ENCODE data around the gene POU1F1. TPM values are rescaled to one million over a fixed set of nuclear protein-coding genes. Genes with fewer than 3 reads are reported as not detected.

POU1F1 gene, protein sequence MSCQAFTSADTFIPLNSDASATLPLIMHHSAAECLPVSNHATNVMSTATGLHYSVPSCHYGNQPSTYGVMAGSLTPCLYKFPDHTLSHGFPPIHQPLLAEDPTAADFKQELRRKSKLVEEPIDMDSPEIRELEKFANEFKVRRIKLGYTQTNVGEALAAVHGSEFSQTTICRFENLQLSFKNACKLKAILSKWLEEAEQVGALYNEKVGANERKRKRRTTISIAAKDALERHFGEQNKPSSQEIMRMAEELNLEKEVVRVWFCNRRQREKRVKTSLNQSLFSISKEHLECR
- not detected for total RNA-seq
- polyA plus RNA-seq: not detected
- long read RNA-seq, donor 1: 0 reads
- long read RNA-seq, donor 2: 0 reads
- long read RNA-seq, donor 3: 0 reads
- long read RNA-seq, donor 4: 0 reads
- long read RNA-seq, donor 5: 0 reads
- long read RNA-seq, donor 6: 0 reads
- long read RNA-seq, donor 7: 0 reads
- long read RNA-seq, donor 8: 0 reads
- long read RNA-seq, donor 9: 0 reads
- long read RNA-seq, donor 10: 0 reads

DNA sequence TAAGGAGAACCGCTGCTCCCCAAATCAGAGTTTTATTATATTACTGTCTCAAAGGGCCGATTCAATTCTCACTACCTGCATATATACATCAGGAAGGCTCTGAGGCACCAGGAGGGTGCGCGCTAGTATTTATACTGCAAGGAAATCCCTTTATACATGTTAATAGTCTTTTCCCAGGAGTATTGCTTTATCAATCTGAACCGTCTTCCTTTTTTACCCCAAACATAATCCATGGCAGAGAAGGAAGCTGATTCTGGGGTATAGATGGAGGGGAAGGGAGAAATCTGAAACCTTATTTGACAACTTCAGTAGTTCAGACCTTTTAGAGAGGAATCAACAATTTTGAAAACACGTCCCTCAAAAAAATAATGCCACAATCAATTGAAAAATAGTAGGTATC lies at the start of gene POU1F1:
Gene POU1F1, minus strand, starts transcription at position 101 of the 400 bp plus-strand sequence. CDS start 122 bp downstream, outside the sequence.
- Histone ChIP-seq H3K4me3 (no peak within 1 kb of the TSS), H3K27me3 (no peaks in the 10 kb centered on the region), H3K27ac (no peak within 1 kb of the TSS), H3K4me1 (replicated peaks in 1 of 2) (no peaks in the 10 kb centered on the region), H3K9me3 (replicated peaks in 1 of 3) (no peaks in the 10 kb centered on the region), H3K36me3 (replicated peaks in 1 of 2) (no peaks in the 10 kb centered on the region)
- 78 to 89% (median 82%) methylated on average over 6 of the region's 6 CpGs for WGBS, 4 donors
- intact Hi-C loops (cut with DNase I): no loop called here
- no peak for TF ChIP-seq POLR2A (IDR thresholded peaks at IDR 0.05)
- TF ChIP-seq, protein P1, sequence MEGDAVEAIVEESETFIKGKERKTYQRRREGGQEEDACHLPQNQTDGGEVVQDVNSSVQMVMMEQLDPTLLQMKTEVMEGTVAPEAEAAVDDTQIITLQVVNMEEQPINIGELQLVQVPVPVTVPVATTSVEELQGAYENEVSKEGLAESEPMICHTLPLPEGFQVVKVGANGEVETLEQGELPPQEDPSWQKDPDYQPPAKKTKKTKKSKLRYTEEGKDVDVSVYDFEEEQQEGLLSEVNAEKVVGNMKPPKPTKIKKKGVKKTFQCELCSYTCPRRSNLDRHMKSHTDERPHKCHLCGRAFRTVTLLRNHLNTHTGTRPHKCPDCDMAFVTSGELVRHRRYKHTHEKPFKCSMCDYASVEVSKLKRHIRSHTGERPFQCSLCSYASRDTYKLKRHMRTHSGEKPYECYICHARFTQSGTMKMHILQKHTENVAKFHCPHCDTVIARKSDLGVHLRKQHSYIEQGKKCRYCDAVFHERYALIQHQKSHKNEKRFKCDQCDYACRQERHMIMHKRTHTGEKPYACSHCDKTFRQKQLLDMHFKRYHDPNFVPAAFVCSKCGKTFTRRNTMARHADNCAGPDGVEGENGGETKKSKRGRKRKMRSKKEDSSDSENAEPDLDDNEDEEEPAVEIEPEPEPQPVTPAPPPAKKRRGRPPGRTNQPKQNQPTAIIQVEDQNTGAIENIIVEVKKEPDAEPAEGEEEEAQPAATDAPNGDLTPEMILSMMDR (IDR thresholded peaks at IDR 0.05): no peak
- DNase-seq: no peak

DNA sequence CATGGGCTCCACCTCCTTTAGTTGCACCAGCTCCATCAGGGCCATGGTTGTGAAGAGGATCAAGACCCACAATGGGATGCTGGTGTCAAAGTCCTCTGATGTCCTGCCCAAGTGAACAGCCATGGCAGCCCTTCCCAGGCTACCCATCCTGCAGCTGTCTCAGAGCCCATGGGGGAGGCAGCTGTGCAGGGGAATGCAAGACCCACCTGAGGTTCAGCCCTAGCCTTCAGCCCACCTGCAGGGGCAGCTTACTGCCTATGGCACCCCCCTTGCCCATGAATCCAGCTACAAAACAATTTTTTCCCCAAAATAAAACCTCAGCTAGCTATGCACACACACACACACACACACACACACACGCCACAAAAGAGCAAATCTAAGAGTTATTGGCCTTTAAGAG lies 48.2 kb upstream of the POU1F1 start:
- Histone ChIP-seq H3K4me3 (no peak overlapping the region), H3K27me3 (no peaks in the 10 kb centered on the region), H3K9me3 (replicated peaks in 1 of 3) (no peaks in the 10 kb centered on the region), H3K4me1 (replicated peaks in 1 of 2) (no peaks in the 10 kb centered on the region), H3K27ac (no peak overlapping the region), H3K36me3 (replicated peaks in 1 of 2) (no peaks in the 10 kb centered on the region)
- no peak for DNase-seq
- 64 to 80% (median 67%) methylated on average over 1 of the region's 1 CpG for WGBS, 4 donors
- intact Hi-C loops (cut with DNase I): no loop called here
- TF ChIP-seq POLR2A (IDR thresholded peaks at IDR 0.05): no peak
- TF ChIP-seq, protein P1 (IDR thresholded peaks at IDR 0.05): no peak

DNA sequence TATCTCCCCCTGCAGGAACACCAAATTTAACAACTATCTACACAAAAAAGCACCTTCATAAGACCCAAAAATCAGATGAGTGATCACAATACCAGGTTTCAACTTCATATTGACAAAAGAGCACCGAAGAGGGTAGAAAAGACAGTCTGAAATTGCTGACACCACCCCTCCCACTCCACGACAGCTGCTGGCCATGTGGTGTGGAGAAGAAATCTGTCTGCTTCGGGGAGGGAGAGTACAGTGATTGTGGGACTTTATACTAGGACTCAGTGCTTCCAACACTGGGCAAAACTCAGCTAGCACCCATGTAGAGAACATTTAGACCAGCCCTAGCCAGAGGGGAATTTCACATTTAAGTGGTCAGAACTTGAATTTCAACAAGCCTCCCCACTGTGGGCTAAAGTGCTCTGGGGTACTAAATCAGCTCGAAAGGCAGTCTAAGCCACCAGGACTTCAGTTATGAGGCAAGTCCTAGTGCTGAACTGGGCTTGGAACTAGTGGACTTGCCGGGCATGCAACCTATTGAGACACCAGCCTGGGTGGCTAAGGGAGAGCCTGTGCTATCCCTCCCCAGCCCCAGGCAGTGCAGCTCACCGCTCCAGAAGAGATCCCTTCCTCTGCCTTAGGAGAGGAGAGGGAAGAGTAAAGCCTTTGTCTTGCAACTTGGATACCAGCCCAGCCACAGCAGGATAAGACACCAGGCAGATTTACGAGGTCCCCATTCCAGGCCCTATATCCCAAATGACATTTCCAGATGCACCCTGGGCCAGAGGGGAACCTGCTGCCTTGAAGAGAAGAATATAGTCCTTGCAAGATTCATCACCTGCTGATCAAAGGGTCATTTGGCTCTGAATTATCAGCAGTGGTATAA lies 44.6 kb upstream of the POU1F1 start:
- H3K27me3 ChIP-seq: no peaks in the 10 kb centered on the region
- H3K27ac ChIP-seq: no peak overlapping the region
- TF ChIP-seq, protein P1 (IDR thresholded peaks at IDR 0.05): no peak
- TF ChIP-seq POLR2A (IDR thresholded peaks at IDR 0.05): no peak
- H3K9me3 ChIP-seq (replicated peaks in 1 of 3): no peaks in the 10 kb centered on the region
- H3K4me1 ChIP-seq (replicated peaks in 1 of 2): no peaks in the 10 kb centered on the region
- 68 to 75% (median 72%) methylated on average over 6 to 7 of the region's 7 CpGs for WGBS, 4 donors
- no peak overlapping the region for H3K4me3 ChIP-seq
- no peak for DNase-seq
- intact Hi-C loops (cut with DNase I): no loop called here
- no peaks in the 10 kb centered on the region for H3K36me3 ChIP-seq (replicated peaks in 1 of 2)

DNA sequence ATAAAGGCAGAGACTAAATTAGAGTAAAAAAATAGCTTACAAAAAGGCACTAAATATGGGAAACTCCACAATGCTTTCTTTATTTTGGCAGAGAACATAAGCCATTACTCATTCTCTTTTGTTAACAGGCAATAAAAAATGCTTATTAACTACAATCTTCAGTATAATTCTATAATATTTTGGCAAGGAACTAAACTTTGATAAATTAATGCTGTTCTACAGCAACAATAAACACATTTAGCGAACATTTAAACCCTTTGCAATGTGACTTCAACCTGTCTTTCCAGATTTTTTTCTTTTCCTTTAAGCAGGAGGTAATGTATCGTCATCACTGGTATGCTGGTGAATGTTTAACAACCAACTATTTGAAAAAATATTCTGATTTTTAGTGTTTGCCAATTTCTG lies 42.2 kb upstream of the POU1F1 start:
- H3K27me3 ChIP-seq: no peaks in the 10 kb centered on the region
- TF ChIP-seq, protein P1 (IDR thresholded peaks at IDR 0.05): no peak
- TF ChIP-seq POLR2A (IDR thresholded peaks at IDR 0.05): no peak
- DNase-seq: no peak
- no peak overlapping the region for H3K4me3 ChIP-seq
- no peaks in the 10 kb centered on the region for H3K36me3 ChIP-seq (replicated peaks in 1 of 2)
- no peaks in the 10 kb centered on the region for H3K4me1 ChIP-seq (replicated peaks in 1 of 2)
- H3K27ac ChIP-seq: no peak overlapping the region
- intact Hi-C loops (cut with DNase I): no loop called here
- no peaks in the 10 kb centered on the region for H3K9me3 ChIP-seq (replicated peaks in 1 of 3)
- WGBS, 4 donors: 58 to 69% (median 59%) methylated on average over 2 of the region's 2 CpGs

Data from adrenal gland (tissue), 19 donors.